Endothelial cell (in vitro differentiated cells): Measurements from ENCODE around the gene NCOA1. TPM values are rescaled to one million over a fixed set of nuclear protein-coding genes. Genes with fewer than 3 reads are reported as not detected.
A peak's percentile ranks its signal among the peaks of the same experiment; 100 is the strongest.

Experiments used
- DNase-seq: peaks from one replicate; pipeline ENCODE4 v3.0.0; 2021; ENCODE audit warnings: low spot score
- H3K27ac Mint-ChIP-seq: one replicate; pipeline ENCODE4 v1.8.0; 2021; ENCODE audit warnings: mixed read lengths, inconsistent platforms; ENCODE audit not compliant: unreplicated experiment
- H3K27me3 Mint-ChIP-seq: one replicate; pipeline ENCODE4 v1.8.0; 2021; ENCODE audit warnings: mild to moderate bottlenecking, moderate library complexity, mixed read lengths, inconsistent platforms; ENCODE audit not compliant: unreplicated experiment
- H3K36me3 Mint-ChIP-seq: one replicate; pipeline ENCODE4 v1.8.0; 2021; ENCODE audit warnings: mild to moderate bottlenecking, low read depth, mixed read lengths, inconsistent platforms; ENCODE audit not compliant: unreplicated experiment
- H3K4me1 Mint-ChIP-seq: one replicate; pipeline ENCODE4 v1.8.0; 2021; ENCODE audit warnings: mild to moderate bottlenecking, mixed read lengths, inconsistent platforms; ENCODE audit not compliant: unreplicated experiment
- H3K4me3 Mint-ChIP-seq: one replicate; pipeline ENCODE4 v1.8.0; 2021; ENCODE audit warnings: mild to moderate bottlenecking, mixed read lengths, inconsistent platforms; ENCODE audit not compliant: unreplicated experiment
- H3K9me3 Mint-ChIP-seq: one replicate; pipeline ENCODE4 v1.8.0; 2021; ENCODE audit warnings: mixed read lengths, inconsistent platforms; ENCODE audit not compliant: unreplicated experiment
- total RNA-seq: library from RNA; stranded (reverse); fragmentation: NEBNext Ultra II Directional; extraction: Animal tissue kit (Norgen Biotek cat#: 25700); gene quantifications from one replicate; pipeline ENCODE4 v1.2.1, GENCODE V29; 2021; ENCODE audit not compliant: unreplicated experiment
- TF ChIP-seq, protein P1 (sequence below): fragments of 200-600 bp; sonication (generic); IDR thresholded peaks from one replicate; pipeline ENCODE4 v1.5.0; 2021; ENCODE audit warnings: antibody characterized with exemption; ENCODE audit not compliant: unreplicated experiment

Gene NCOA1
- total RNA-seq, 1 donor from 2014 or later, result 47.4 TPM

DNA sequence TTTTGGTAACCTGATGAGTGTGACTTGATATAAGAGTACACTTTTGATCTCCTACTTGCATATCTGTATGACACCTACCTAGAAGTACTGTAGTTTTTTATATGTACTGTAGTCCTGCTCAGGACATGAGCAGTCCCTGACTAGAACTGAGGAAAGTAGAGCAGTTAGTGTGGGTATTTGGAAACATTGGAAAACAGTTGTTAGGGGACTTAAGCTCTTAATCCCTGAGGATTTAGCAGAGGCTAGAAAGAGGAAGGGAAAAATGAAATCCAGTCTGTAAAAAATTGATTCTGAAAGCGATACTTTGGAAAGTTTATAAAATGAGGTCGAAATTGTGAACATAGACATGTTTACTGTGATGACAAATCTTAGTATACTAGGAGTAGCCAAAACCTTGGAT, 125.6 kb downstream of the NCOA1 start:
- no peak for DNase-seq
- Mint-ChIP-seq H3K4me1 (peaks cover 14% of the 10 kb centered on the region), H3K4me3 (no peak overlapping the region), H3K9me3 (no peaks in the 10 kb centered on the region), H3K27ac (no peak overlapping the region), H3K27me3 (no peaks in the 10 kb centered on the region), H3K36me3 (no peaks in the 10 kb centered on the region)
- TF ChIP-seq, protein P1, sequence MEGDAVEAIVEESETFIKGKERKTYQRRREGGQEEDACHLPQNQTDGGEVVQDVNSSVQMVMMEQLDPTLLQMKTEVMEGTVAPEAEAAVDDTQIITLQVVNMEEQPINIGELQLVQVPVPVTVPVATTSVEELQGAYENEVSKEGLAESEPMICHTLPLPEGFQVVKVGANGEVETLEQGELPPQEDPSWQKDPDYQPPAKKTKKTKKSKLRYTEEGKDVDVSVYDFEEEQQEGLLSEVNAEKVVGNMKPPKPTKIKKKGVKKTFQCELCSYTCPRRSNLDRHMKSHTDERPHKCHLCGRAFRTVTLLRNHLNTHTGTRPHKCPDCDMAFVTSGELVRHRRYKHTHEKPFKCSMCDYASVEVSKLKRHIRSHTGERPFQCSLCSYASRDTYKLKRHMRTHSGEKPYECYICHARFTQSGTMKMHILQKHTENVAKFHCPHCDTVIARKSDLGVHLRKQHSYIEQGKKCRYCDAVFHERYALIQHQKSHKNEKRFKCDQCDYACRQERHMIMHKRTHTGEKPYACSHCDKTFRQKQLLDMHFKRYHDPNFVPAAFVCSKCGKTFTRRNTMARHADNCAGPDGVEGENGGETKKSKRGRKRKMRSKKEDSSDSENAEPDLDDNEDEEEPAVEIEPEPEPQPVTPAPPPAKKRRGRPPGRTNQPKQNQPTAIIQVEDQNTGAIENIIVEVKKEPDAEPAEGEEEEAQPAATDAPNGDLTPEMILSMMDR, result no peak

DNA sequence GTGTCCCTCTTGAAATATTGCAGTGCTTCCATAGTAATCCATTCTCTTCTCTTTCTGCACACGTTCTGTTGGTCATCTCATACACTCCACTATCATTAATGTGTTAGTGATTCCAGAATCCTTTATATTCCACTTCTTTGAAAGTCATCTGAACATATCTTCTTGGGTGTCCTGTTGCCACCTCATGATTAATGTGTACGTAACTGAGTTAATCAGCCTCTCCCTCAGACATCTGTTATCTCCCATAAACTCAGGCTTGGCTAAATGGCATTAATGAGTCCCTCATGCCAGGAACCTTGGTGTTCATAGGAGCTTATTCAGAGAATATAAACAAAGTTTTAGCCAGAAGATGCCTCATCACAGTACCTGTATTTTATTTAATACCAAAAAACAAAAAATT, 126.4 kb downstream of the NCOA1 start:
- Mint-ChIP-seq H3K9me3 (no peaks in the 10 kb centered on the region), H3K4me1 (peaks cover 11% of the 10 kb centered on the region)
- DNase-seq, result no peak

DNA sequence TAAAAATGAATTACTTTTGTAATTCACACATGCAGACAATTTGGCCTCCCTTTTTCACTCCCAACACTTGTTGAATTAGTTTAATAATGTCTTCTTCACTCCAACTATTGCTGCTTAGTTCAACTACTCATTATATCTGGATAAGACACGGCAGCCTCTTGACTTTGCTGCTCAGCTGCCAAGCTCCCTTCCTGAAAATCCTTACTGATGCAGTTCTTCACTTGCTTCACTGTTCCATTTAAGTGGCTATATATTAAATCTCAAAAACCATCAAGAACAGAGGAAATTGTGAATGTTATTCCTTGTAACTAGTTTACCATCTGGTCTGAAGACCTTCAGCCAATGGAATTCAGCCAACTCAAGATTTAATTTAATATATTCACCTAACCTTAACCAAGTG, 127.1 kb downstream of the NCOA1 start:
- H3K27me3 Mint-ChIP-seq, result peaks cover 1% of the 10 kb centered on the region
- no peak for DNase-seq
- TF ChIP-seq, protein P1, result no peak
- no peaks in the 10 kb centered on the region for H3K9me3 Mint-ChIP-seq
- no peaks in the 10 kb centered on the region for H3K36me3 Mint-ChIP-seq
- H3K4me1 Mint-ChIP-seq, result peaks cover 5% of the 10 kb centered on the region
- H3K4me3 Mint-ChIP-seq, result no peak overlapping the region
- peak overlapping the region; percentile 48 for H3K27ac Mint-ChIP-seq

More for the DNA sequence above, 126.4 kb downstream of the NCOA1 start:
- Mint-ChIP-seq H3K27ac (no peak overlapping the region), H3K36me3 (no peaks in the 10 kb centered on the region), H3K27me3 (no peaks in the 10 kb centered on the region), H3K4me3 (no peak overlapping the region)
- TF ChIP-seq, protein P1, result no peak

DNA sequence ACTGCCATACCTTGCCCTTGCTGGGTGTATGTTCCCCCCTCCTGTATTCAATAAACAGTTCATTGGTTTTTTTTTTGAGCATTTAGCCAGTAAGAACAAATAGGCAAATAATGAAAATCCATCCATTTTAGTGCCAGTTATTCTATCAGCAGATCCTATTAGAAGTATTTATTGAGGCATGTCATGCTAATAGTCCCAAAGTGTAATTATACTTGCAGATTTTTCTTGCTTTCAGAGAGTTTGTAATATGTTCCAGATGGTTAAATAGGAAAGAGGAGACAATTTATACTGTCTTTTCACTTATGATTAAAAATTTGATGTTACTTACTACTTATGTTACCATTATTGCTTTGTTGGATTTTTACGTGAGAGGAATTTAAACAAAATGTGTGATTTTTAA, 127.6 kb downstream of the NCOA1 start:
- peaks cover 1% of the 10 kb centered on the region for H3K27me3 Mint-ChIP-seq
- no peak overlapping the region for H3K4me3 Mint-ChIP-seq
- no peak overlapping the region for H3K27ac Mint-ChIP-seq
- H3K4me1 Mint-ChIP-seq, result peaks cover 4% of the 10 kb centered on the region
- TF ChIP-seq, protein P1, result no peak
- DNase-seq, result no peak
- no peaks in the 10 kb centered on the region for H3K9me3 Mint-ChIP-seq
- H3K36me3 Mint-ChIP-seq, result no peaks in the 10 kb centered on the region

DNA sequence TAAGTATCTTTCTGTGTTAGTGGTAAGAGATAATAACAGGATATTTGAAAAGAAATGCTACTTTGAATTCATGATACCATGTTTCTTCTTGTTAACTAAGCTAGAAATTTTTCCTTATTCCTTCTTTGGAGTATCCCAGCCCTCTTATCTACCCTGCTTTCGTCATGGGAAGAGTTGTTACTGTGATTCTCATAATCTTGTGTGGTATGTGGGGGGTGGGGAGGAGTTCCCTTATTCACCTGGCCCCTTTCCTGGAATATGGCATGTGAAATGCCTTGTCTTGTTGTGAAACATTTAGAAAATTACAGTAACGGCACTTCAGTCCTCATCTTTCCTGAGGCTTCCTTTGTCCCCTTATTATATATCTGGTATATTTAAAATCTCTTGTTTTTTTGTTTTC, 129.9 kb downstream of the NCOA1 start:
- Mint-ChIP-seq H3K9me3 (no peaks in the 10 kb centered on the region), H3K4me1 (peaks cover 4% of the 10 kb centered on the region), H3K4me3 (no peak overlapping the region), H3K27ac (no peak overlapping the region), H3K27me3 (peaks cover 1% of the 10 kb centered on the region), H3K36me3 (no peaks in the 10 kb centered on the region)
- DNase-seq, result no peak
- TF ChIP-seq, protein P1, result no peak
